Ovary (tissue), 3 donors: ENCODE data around the gene SLC45A2.
"Not testable (repeated sequence)": the region's sequence is repeated elsewhere in the genome, so short reads cannot be mapped to it uniquely, and the experiment has no call there.

Source experiments
- EP300 ChIP-seq: sonication (generic); formaldehyde crosslinking; IDR thresholded peaks from one replicate; pipeline ENCODE4 v1.6.1; 2017; ENCODE audit warnings: antibody characterized with exemption
- TF ChIP-seq, protein P1 (sequence below), 3 donors: fragments of 450-650 bp in 2 of 3; fragments of 200-600 bp in 1 of 3; IDR thresholded peaks; one replicate each; pipeline versions ENCODE4 v1.5.1 to v1.8.0; 2016 to 2022; ENCODE audit warnings: antibody characterized with exemption in 3 of 3, mild to moderate bottlenecking in 1 of 3
- donor health status: DM: no; HTN: no; CAD: no.

DNA sequence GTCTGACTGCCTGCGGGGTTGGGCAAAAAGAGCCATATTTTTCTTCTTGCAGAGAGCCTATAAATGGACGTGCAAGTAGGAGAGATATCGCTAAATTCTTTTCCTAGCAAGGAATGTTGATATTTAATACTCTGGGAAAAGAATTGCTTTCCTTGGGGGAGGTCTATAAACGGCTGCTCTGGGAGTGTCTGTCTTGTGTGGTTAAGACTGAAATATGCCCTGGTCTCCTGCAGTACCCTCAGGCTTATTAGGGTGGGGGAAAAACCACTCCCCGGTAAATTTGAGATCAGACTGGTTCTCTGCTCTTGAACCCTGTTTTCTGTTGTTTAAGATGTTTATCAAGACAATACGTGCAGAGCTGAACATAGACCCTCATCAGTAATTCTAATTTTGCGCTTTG, 78.2 kb downstream of the SLC45A2 start:
- TF ChIP-seq, protein P1, sequence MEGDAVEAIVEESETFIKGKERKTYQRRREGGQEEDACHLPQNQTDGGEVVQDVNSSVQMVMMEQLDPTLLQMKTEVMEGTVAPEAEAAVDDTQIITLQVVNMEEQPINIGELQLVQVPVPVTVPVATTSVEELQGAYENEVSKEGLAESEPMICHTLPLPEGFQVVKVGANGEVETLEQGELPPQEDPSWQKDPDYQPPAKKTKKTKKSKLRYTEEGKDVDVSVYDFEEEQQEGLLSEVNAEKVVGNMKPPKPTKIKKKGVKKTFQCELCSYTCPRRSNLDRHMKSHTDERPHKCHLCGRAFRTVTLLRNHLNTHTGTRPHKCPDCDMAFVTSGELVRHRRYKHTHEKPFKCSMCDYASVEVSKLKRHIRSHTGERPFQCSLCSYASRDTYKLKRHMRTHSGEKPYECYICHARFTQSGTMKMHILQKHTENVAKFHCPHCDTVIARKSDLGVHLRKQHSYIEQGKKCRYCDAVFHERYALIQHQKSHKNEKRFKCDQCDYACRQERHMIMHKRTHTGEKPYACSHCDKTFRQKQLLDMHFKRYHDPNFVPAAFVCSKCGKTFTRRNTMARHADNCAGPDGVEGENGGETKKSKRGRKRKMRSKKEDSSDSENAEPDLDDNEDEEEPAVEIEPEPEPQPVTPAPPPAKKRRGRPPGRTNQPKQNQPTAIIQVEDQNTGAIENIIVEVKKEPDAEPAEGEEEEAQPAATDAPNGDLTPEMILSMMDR (IDR thresholded peaks at IDR 0.05), result not testable (repeated sequence)
- not testable (repeated sequence) for TF ChIP-seq EP300
